HepG2 (cell line): ENCODE measurements around the gene C4BPA. TPM values are rescaled to one million over a fixed set of nuclear protein-coding genes. Genes with fewer than 3 reads are reported as not detected.

Source experiments
- ATAC-seq: fragments of 200-7000 bp; cut with Tn5 transposase; 3 replicates; pipeline ENCODE4 v1.9.1; 2020; ENCODE audit warnings: mild to moderate bottlenecking, moderate library complexity
- BruUV-seq: library from RNA; stranded (reverse); fragments of 400-500 nt; replicated peaks from 2 replicates; lab custom pipeline; 2021; lab: Mats Ljungman, UMichigan
- CTCF ChIA-PET: fragments of 300-600 bp; formaldehyde crosslinking; extraction: SDS; loops from one replicate; lab custom pipeline; 2021; ENCODE audit warnings: low total read pairs, inconsistent platforms, low intra/inter-chr PET ratio; lab: Yijun Ruan, JAX
- POLR2A ChIA-PET: fragments of 350-600 bp; sonication (Branson Sonifier 250); formaldehyde crosslinking; loops from one replicate; lab custom pipeline; 2020; ENCODE audit warnings: antibody characterized with exemption, inconsistent platforms; lab: Yijun Ruan, JAX
- DNase-seq: peaks from one replicate; pipeline ENCODE4 v3.0.0-alpha.2; 2015; ENCODE audit warnings: low spot score
- FAIRE-seq: peaks from 3 replicates; lab custom pipeline; 2011; peaks lifted over from hg19 to GRCh38; lab: Jason Lieb, UNC
- H2AFZ ChIP-seq: one replicate; pipeline ENCODE4 v1.6.1; 2011; ENCODE audit warnings: low read length, inconsistent platforms
- H3K27ac ChIP-seq: fragments of 300-600 bp; 3 replicates; pipeline ENCODE4 v1.8.0; 2011; ENCODE audit warnings: mixed run types, mild to moderate bottlenecking, mixed read lengths, low read length, inconsistent platforms; ENCODE audit not compliant: insufficient read depth; ENCODE audit errors: extremely low read length
- H3K27me3 ChIP-seq, 2 experiments: fragments of 200-600 bp in 1 of 2; 2 replicates in 1 of 2; 3 replicates in 1 of 2; pipeline versions ENCODE4 v1.6.0 to v1.8.0; 2011; ENCODE audit warnings: low read length in 2 of 2, mild to moderate bottlenecking in 2 of 2, moderate library complexity in 2 of 2, inconsistent platforms in 1 of 2; ENCODE audit not compliant: insufficient read depth in 2 of 2, control insufficient read depth in 1 of 2
- H3K36me3 ChIP-seq, 2 experiments: fragments of 200-600 bp in 1 of 2; replicated peaks in 1 of 2; 2 replicates in 1 of 2; 3 replicates in 1 of 2; pipeline versions ENCODE4 v1.5.1 to v1.8.0; 2011; ENCODE audit warnings: low read length in 2 of 2, inconsistent platforms in 1 of 2; ENCODE audit not compliant: insufficient read depth in 2 of 2, control insufficient read depth in 1 of 2
- H3K4me1 ChIP-seq: 2 replicates; pipeline ENCODE4 v1.5.1; 2012; ENCODE audit warnings: low read length, inconsistent platforms; ENCODE audit not compliant: insufficient read depth
- H3K4me2 ChIP-seq: 2 replicates; pipeline ENCODE4 v1.6.0; 2011; ENCODE audit warnings: low read depth, low read length, inconsistent platforms
- H3K4me3 ChIP-seq, 3 experiments: fragments of 200-600 bp in 1 of 3; sonication (generic), shearing (Covaris generic) in 1 of 3; replicated peaks in 1 of 3; 2 replicates each; pipeline ENCODE4 v1.5.1; 2011 to 2016; ENCODE audit warnings: low read length in 3 of 3, inconsistent platforms in 2 of 3, low read depth in 2 of 3, mild to moderate bottlenecking in 2 of 3, control low read depth in 1 of 3, mixed read lengths in 1 of 3; ENCODE audit not compliant: insufficient read depth in 1 of 3
- H3K79me2 ChIP-seq: one replicate; pipeline ENCODE4 v1.6.1; 2011; ENCODE audit warnings: low read length, inconsistent platforms; ENCODE audit not compliant: insufficient read depth
- H3K9ac ChIP-seq: 2 replicates; pipeline ENCODE4 v1.6.0; 2011; ENCODE audit warnings: mild to moderate bottlenecking, low read depth, low read length, inconsistent platforms; ENCODE audit not compliant: insufficient read depth
- H3K9me3 ChIP-seq: 2 replicates; pipeline ENCODE4 v1.5.1; 2012; ENCODE audit warnings: mild to moderate bottlenecking, low read length
- H4K20me1 ChIP-seq: 2 replicates; pipeline ENCODE4 v1.6.0; 2011; ENCODE audit warnings: inconsistent platforms, mild to moderate bottlenecking, low read length, moderate library complexity; ENCODE audit not compliant: insufficient read depth
- GATAD1 ChIP-seq: IDR thresholded peaks from 2 replicates; pipeline ENCODE4 v1.6.1; 2016; ENCODE audit warnings: missing genetic modification reagents, missing compliant biosample characterization
- NAIF1 ChIP-seq: sonication (generic); formaldehyde crosslinking; IDR thresholded peaks from 2 replicates; pipeline ENCODE4 v1.5.0; 2020; ENCODE audit warnings: mild to moderate bottlenecking, missing genetic modification reagents, borderline replicate concordance
- SALL1 ChIP-seq: sonication (generic); formaldehyde crosslinking; IDR thresholded peaks from 2 replicates; pipeline ENCODE4 v1.8.0; 2022; ENCODE audit warnings: mild to moderate bottlenecking, missing genetic modification reagents
- ZNF329 ChIP-seq: sonication (generic); formaldehyde crosslinking; IDR thresholded peaks from 2 replicates; pipeline ENCODE4 v1.9.0; 2021; ENCODE audit warnings: low read depth, mild to moderate bottlenecking, missing genetic modification reagents
- ZNF777 ChIP-seq: sonication (generic); formaldehyde crosslinking; IDR thresholded peaks from 2 replicates; pipeline ENCODE4 v1.4.0; 2020; ENCODE audit warnings: missing genetic modification reagents
- WGBS: methylation state at CpG from one replicate; pipeline ENCODE4 v1.1.6; 2017; ENCODE audit warnings: low lambda C conversion rate; 5-methylcytosine and 5-hydroxymethylcytosine counted together
- in situ Hi-C: cut with HindIII; loops from 2 replicates; pipeline ENCODE4 v1.10.0; 2017; ENCODE audit warnings: low pct_unique_long_range_greater_than_20kb; ENCODE audit not compliant: extremely low pct_ligation_motif_present
- intact Hi-C: fragments of 100-400 bp; cut with micrococcal nuclease; formaldehyde crosslinking; loops from one replicate; pipeline ENCODE4 v1.10.0; 2022; ENCODE audit not compliant: unreplicated experiment
- polyA plus RNA-seq, 8 experiments: library from polyadenylated mRNA; depleted of rRNA in 3 of 8; stranded (reverse) in 7 of 8; unstranded in 1 of 8; fragments of >200 nt; fragmentation: Illumina TruSeq in 4 of 8; extraction: Trizol in 4 of 8; gene quantifications; 2 replicates each; pipeline versions ENCODE4 v1.2.1 to v1.2.3, GENCODE V29; 2011 to 2016; ENCODE audit warnings: low read depth in 4 of 8, missing spikeins in 1 of 8, mixed read lengths in 1 of 8; ENCODE audit not compliant: insufficient read depth in 1 of 8
- total RNA-seq, 5 experiments: library from RNA; depleted of rRNA; stranded (reverse); fragments of >200 nt; fragmentation: Illumina TruSeq; extraction: Trizol; gene quantifications; 2 replicates each; pipeline ENCODE4 v1.2.3, GENCODE V29; 2016; ENCODE audit warnings: low read depth in 1 of 5
- TF ChIP-seq, protein P1 (sequence below): sonication (generic); formaldehyde crosslinking; IDR thresholded peaks from 2 replicates; pipeline ENCODE4 v1.5.0; 2020; ENCODE audit warnings: mild to moderate bottlenecking, low read depth, missing genetic modification reagents, borderline replicate concordance
- TF ChIP-seq, protein P2 (sequence below): sonication (generic); formaldehyde crosslinking; IDR thresholded peaks from 2 replicates; pipeline ENCODE4 v1.4.0; 2020; ENCODE audit warnings: missing genetic modification reagents, borderline replicate concordance

C4BPA gene
- total and polyA plus RNA-seq, 2 of the 13 experiments (the other 11 are each of a cell fraction or from before 2014, with no cell fraction given) = 32.1 to 60.1 TPM

DNA sequence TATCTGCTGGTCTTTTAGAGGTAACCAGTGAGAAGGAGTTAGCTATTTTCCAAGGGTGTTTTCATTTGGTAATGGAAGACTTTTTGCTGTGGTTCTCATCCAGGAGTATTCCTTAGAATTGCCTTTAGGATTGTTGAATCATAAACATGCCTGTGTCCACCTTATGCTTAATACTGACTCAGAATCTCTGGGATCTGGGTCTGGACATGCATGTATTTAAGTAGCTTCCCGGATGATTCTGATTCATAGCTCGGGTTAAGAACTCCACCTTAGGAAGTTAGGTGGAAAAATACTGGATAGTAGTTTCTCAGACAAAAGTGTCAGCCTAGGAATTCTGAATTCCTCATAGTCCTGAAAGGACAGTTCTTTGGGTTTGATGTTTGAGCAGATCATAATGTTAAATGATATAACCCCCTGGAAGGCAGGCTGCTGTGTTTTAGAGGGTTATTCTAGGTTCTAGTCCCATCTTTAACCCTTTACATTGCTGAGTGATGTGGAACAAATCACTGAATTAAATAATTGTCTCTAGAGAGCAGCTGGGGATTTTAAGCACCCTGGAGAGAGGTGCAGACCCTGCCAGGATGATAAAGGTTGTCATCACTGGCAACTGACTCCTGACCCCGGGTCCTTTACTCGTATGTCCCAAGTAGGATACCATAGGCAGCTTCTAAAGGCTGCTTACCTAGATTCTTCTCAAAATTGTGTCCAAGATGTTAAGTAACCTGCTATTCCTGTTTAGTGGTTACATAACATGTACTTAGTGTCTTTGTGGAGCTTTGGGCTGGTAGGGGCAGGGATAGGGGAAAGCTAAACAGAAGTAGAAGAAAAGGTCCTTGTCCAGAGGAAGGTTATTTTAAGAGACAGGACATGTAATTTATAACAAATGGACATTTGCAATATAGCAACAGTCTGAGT lies 29.9 kb upstream of the C4BPA start:
- FAIRE-seq = no peak
- Histone ChIP-seq H3K79me2 (no peaks in the 10 kb centered on the region), H3K27ac (no peak overlapping the region), H3K4me3 (no peak overlapping the region), H2AFZ (no peak overlapping the region), H3K9ac (no peak overlapping the region), H3K4me2 (no peak overlapping the region), H4K20me1 (no peaks in the 10 kb centered on the region), H3K36me3 (peaks cover 3 to 13% of the 10 kb centered on the region in 2 experiments; a peak in 2 of 5 replicates), H3K9me3 (no peaks in the 10 kb centered on the region), H3K27me3 (no peaks in the 10 kb centered on the region), H3K4me1 (no peaks in the 10 kb centered on the region)
- BruUV-seq = no TSS peak
- in situ Hi-C loops = loop anchor here (10.0 kb wide), 1 partner anchor 139 kb away; no protein-coding TSS in a partner anchor
- no peak for DNase-seq
- TF ChIP-seq, protein P1, sequence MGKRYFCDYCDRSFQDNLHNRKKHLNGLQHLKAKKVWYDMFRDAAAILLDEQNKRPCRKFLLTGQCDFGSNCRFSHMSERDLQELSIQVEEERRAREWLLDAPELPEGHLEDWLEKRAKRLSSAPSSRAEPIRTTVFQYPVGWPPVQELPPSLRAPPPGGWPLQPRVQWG = no peak
- TF ChIP-seq ZNF777 (CRISPR knock-in tag) = no peak
- TF ChIP-seq GATAD1 (CRISPR knock-in tag) = no peak
- TF ChIP-seq ZNF329 (CRISPR knock-in tag) = no peak
- no peak for TF ChIP-seq NAIF1 (CRISPR knock-in tag)
- no peak for TF ChIP-seq SALL1
- TF ChIP-seq, protein P2, sequence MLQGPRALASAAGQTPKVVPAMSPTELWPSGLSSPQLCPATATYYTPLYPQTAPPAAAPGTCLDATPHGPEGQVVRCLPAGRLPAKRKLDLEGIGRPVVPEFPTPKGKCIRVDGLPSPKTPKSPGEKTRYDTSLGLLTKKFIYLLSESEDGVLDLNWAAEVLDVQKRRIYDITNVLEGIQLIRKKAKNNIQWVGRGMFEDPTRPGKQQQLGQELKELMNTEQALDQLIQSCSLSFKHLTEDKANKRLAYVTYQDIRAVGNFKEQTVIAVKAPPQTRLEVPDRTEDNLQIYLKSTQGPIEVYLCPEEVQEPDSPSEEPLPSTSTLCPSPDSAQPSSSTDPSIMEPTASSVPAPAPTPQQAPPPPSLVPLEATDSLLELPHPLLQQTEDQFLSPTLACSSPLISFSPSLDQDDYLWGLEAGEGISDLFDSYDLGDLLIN (CRISPR knock-in tag) = no peak
- no peak for ATAC-seq
- ChIA-PET POLR2A (no interaction called here), CTCF (no interaction called here)
- intact Hi-C loops = loop anchor here (10.0 kb wide), 1 partner anchor 339 kb away; no protein-coding TSS in a partner anchor
- 91% methylated on average over 4 of the region's 4 CpGs for WGBS
